HCT116 (cell line): ENCODE results near the gene SLC6A7. TPM values are rescaled to one million over a fixed set of nuclear protein-coding genes. Genes with fewer than 3 reads are reported as not detected.

ENCODE experiments used
- ATAC-seq: fragments of 200-7000 bp; cut with Tn5 transposase; 2 replicates; pipeline ENCODE4 v1.9.1; 2020; ENCODE audit warnings: mild to moderate bottlenecking, moderate library complexity
- BruUV-seq: library from RNA; stranded (reverse); fragments of 400-500 nt; replicated peaks from 2 replicates; lab custom pipeline; 2021; lab: Mats Ljungman, UMichigan
- CTCF ChIA-PET: fragments of 300-600 bp; sonication (Branson Sonifier 250); formaldehyde crosslinking; loops from one replicate; lab custom pipeline; 2021; ENCODE audit warnings: antibody characterized with exemption; lab: Charles Lee
- POLR2A ChIA-PET: fragments of 300-600, 350-600 bp; sonication (Branson Sonifier 250); formaldehyde crosslinking; loops from one replicate; lab custom pipeline; 2021; ENCODE audit warnings: antibody characterized with exemption; lab: Charles Lee
- RAD21 ChIA-PET, 2 experiments: fragments of 300-600 bp; sonication (Branson Sonifier 250); formaldehyde crosslinking; loops; one replicate each; lab custom pipeline; 2023; ENCODE audit warnings: low total read pairs in 2 of 2; ENCODE audit not compliant: uncharacterized antibody in 2 of 2, unreplicated experiment in 2 of 2, low non-redundant PET in 1 of 2; lab: Charles Lee
- DNase-seq: peaks from one replicate; pipeline ENCODE4 v3.0.0-alpha.2; 2010; ENCODE audit warnings: low read depth, low spot score
- H2AFZ ChIP-seq: fragments of 200-600 bp; shearing (Covaris generic), sonication (generic); 2 replicates; pipeline ENCODE4 v1.6.1; 2017; ENCODE audit warnings: low read depth, mixed run types, mixed read lengths, antibody characterized with exemption, low read length; ENCODE audit not compliant: poor library complexity, severe bottlenecking
- H3K27ac ChIP-seq: 2 replicates; pipeline ENCODE4 v1.5.1; 2012; ENCODE audit warnings: low read depth, low read length
- H3K27me3 ChIP-seq: fragments of 200-600 bp; sonication (generic); 2 replicates; pipeline ENCODE4 v1.6.1; 2016; ENCODE audit warnings: mixed run types, low read length, mixed read lengths; ENCODE audit not compliant: insufficient read depth
- H3K36me3 ChIP-seq, 2 experiments: fragments of 200-500 bp in 1 of 2; fragments of 200-600 bp in 1 of 2; sonication (Bioruptor generic) in 1 of 2; sonication (generic) in 1 of 2; 2 replicates each; pipeline versions ENCODE4 v1.5.1 to v1.6.1; 2014 to 2016; ENCODE audit warnings: low read length in 2 of 2, inconsistent platforms in 1 of 2, mixed read lengths in 1 of 2, mixed run types in 1 of 2; ENCODE audit not compliant: insufficient read depth in 2 of 2, control insufficient read depth in 1 of 2
- H3K4me1 ChIP-seq, 2 experiments: fragments of 200-600 bp in 1 of 2; sonication (generic) in 1 of 2; 2 replicates each; pipeline versions ENCODE4 v1.5.1 to v1.6.1; 2012 to 2017; ENCODE audit warnings: low read length in 2 of 2, inconsistent platforms in 1 of 2, mild to moderate bottlenecking in 1 of 2, mixed read lengths in 1 of 2, mixed run types in 1 of 2, moderate library complexity in 1 of 2; ENCODE audit not compliant: insufficient read depth in 2 of 2, control insufficient read depth in 1 of 2
- H3K4me2 ChIP-seq: fragments of 200-600 bp; sonication (generic); 2 replicates; pipeline ENCODE4 v1.6.1; 2017; ENCODE audit warnings: mixed run types, low read length, mixed read lengths
- H3K4me3 ChIP-seq, 2 experiments: fragments of 200-600 bp in 1 of 2; sonication (generic) in 1 of 2; replicated peaks in 1 of 2; 2 replicates each; pipeline ENCODE4 v1.5.1; 2011 to 2016; ENCODE audit warnings: low read length in 2 of 2, control low read depth in 1 of 2, low read depth in 1 of 2, mild to moderate bottlenecking in 1 of 2, mixed read lengths in 1 of 2, mixed run types in 1 of 2
- H3K79me2 ChIP-seq: fragments of 200-600 bp; sonication (generic); 2 replicates; pipeline ENCODE4 v1.6.1; 2017; ENCODE audit warnings: mild to moderate bottlenecking, mixed run types, low read length, moderate library complexity, mixed read lengths; ENCODE audit not compliant: insufficient read depth
- H3K9ac ChIP-seq: fragments of 200-600 bp; sonication (generic); 2 replicates; pipeline ENCODE4 v1.6.1; 2016; ENCODE audit warnings: low read length, mixed read lengths
- H3K9me2 ChIP-seq: fragments of 200-600 bp; sonication (generic), shearing (Covaris generic); 2 replicates; pipeline ENCODE4 v1.6.1; 2017; ENCODE audit warnings: mixed run types, mild to moderate bottlenecking, moderate library complexity; ENCODE audit not compliant: insufficient read depth
- H3K9me3 ChIP-seq, 2 experiments: fragments of 200-500 bp in 1 of 2; fragments of 200-600 bp in 1 of 2; sonication (Bioruptor generic) in 1 of 2; sonication (generic) in 1 of 2; 2 replicates each; pipeline ENCODE4 v1.6.1; 2014 to 2017; ENCODE audit warnings: low read length in 2 of 2, mixed read lengths in 2 of 2, inconsistent platforms in 1 of 2, low read depth in 1 of 2, mild to moderate bottlenecking in 1 of 2, mixed run types in 1 of 2, moderate library complexity in 1 of 2; ENCODE audit not compliant: control insufficient read depth in 1 of 2, insufficient read depth in 1 of 2
- H4K20me1 ChIP-seq: fragments of 200-600 bp; sonication (generic), shearing (Covaris generic); 2 replicates; pipeline ENCODE4 v1.6.1; 2017; ENCODE audit warnings: mixed run types, mild to moderate bottlenecking, moderate library complexity; ENCODE audit not compliant: insufficient read depth
- ATF3 ChIP-seq: IDR thresholded peaks from 2 replicates; pipeline ENCODE4 v1.6.1; 2012
- EGR1 ChIP-seq: IDR thresholded peaks from 2 replicates; pipeline ENCODE4 v1.6.1; 2012; ENCODE audit warnings: low read depth
- ELF1 ChIP-seq: IDR thresholded peaks from 2 replicates; pipeline ENCODE4 v1.6.1; 2012; ENCODE audit warnings: low read depth, borderline replicate concordance
- EZH2 ChIP-seq: fragments of 200-600 bp; sonication (generic); IDR thresholded peaks from 2 replicates; pipeline ENCODE4 v1.6.1; 2017; ENCODE audit warnings: antibody characterized with exemption, mixed run types
- REST ChIP-seq: IDR thresholded peaks from 2 replicates; pipeline ENCODE4 v1.6.1; 2012; ENCODE audit warnings: low read depth
- ZBTB33 ChIP-seq: IDR thresholded peaks from 2 replicates; pipeline ENCODE4 v1.6.1; 2011; ENCODE audit warnings: mild to moderate bottlenecking, low read length, moderate library complexity; ENCODE audit not compliant: insufficient replicate concordance; ENCODE audit errors: extremely low read depth
- intact Hi-C: fragments of 100-400 bp; cut with micrococcal nuclease; formaldehyde crosslinking; loops from 2 replicates; pipeline ENCODE4 v1.10.0; 2022
- total RNA-seq: library from RNA; stranded (reverse); gene quantifications from one replicate; pipeline ENCODE4 v1.2.1, GENCODE V29; 2021; ENCODE audit not compliant: unreplicated experiment

SLC6A7 gene
- total RNA-seq, 1 experiment from 2014 or later: not detected

- H3K9ac ChIP-seq: no peak overlapping the region
- no peak overlapping the region for H3K27ac ChIP-seq
- no peaks in the 10 kb centered on the region for H3K36me3 ChIP-seq
- ATAC-seq (no peak), DNase-seq (no peak)
- no TSS peak for BruUV-seq
- H2AFZ ChIP-seq: no peak overlapping the region
- no peak overlapping the region for H3K4me3 ChIP-seq
- H3K4me1 ChIP-seq: no peaks in the 10 kb centered on the region
- H3K9me3 ChIP-seq: no peaks in the 10 kb centered on the region
- intact Hi-C loops: no loop called here
- no peak for TF ChIP-seq ATF3
- TF ChIP-seq ZBTB33: no peak
- TF ChIP-seq EGR1: no peak
- no peak for TF ChIP-seq REST
- TF ChIP-seq ELF1: no peak
- TF ChIP-seq EZH2: no peak
- no peaks in the 10 kb centered on the region for H4K20me1 ChIP-seq
- CTCF ChIA-PET: no interaction called here
- H3K27me3 ChIP-seq: no peaks in the 10 kb centered on the region
- H3K9me2 ChIP-seq: no peaks in the 10 kb centered on the region
- H3K4me2 ChIP-seq: no peak overlapping the region
- POLR2A ChIA-PET: no interaction called here
- no peaks in the 10 kb centered on the region for H3K79me2 ChIP-seq
- RAD21 ChIA-PET: no interaction called here
Observed at GRCh38 chr5:150234576-150235499, 45.0 kb downstream of the SLC6A7 start.
